Keratinocyte (primary cell): Measurements from ENCODE around the gene GNG4. TPM values are rescaled to one million over a fixed set of nuclear protein-coding genes. Genes with fewer than 3 reads are reported as not detected.

ENCODE experiments used
- DNase-seq: peaks from one replicate; pipeline ENCODE4 v3.0.0-alpha.2; 2011; ENCODE audit warnings: low read depth, missing footprints, low spot score
- FAIRE-seq: peaks from 2 replicates; lab custom pipeline; 2011; peaks lifted over from hg19 to GRCh38; lab: Jason Lieb, UNC
- H2AFZ ChIP-seq: 2 replicates; pipeline ENCODE4 v1.6.0; 2012; ENCODE audit warnings: low read length, control low read depth, inconsistent platforms; ENCODE audit not compliant: control insufficient read depth
- H3K27ac ChIP-seq: 2 replicates; pipeline ENCODE4 v1.5.1; 2011; ENCODE audit warnings: low read length; ENCODE audit not compliant: control insufficient read depth, insufficient read depth
- H3K27me3 ChIP-seq: 3 replicates; pipeline ENCODE4 v1.6.0; 2011; ENCODE audit warnings: low read length; ENCODE audit not compliant: control insufficient read depth, insufficient read depth; ENCODE audit errors: extremely low read depth
- H3K36me3 ChIP-seq, 2 experiments: 2 replicates in 1 of 2; 3 replicates in 1 of 2; pipeline ENCODE4 v1.5.1; 2011; ENCODE audit warnings: low read length in 2 of 2, mild to moderate bottlenecking in 1 of 2; ENCODE audit not compliant: control insufficient read depth in 2 of 2, insufficient read depth in 2 of 2; ENCODE audit errors: extremely low read depth in 1 of 2
- H3K4me1 ChIP-seq: 3 replicates; pipeline ENCODE4 v1.5.1; 2011; ENCODE audit warnings: low read length; ENCODE audit not compliant: control insufficient read depth, insufficient read depth; ENCODE audit errors: extremely low read depth
- H3K4me2 ChIP-seq: 3 replicates; pipeline ENCODE4 v1.6.0; 2011; ENCODE audit warnings: low read depth, low read length; ENCODE audit not compliant: control insufficient read depth, insufficient read depth; ENCODE audit errors: extremely low read depth
- H3K4me3 ChIP-seq, 3 experiments: fragments of 200-600 bp in 1 of 3; sonication (generic) in 1 of 3; 2 replicates in 2 of 3; 3 replicates in 1 of 3; pipeline ENCODE4 v1.5.1; 2011 to 2016; ENCODE audit warnings: low read length in 3 of 3, mild to moderate bottlenecking in 3 of 3, control low read depth in 2 of 3, inconsistent platforms in 1 of 3, low read depth in 1 of 3, mixed read lengths in 1 of 3, mixed run types in 1 of 3, moderate library complexity in 1 of 3; ENCODE audit not compliant: control insufficient read depth in 2 of 3, insufficient read depth in 2 of 3; ENCODE audit errors: extremely low read depth in 1 of 3
- H3K79me2 ChIP-seq: 2 replicates; pipeline ENCODE4 v1.6.0; 2012; ENCODE audit warnings: low read length; ENCODE audit not compliant: control insufficient read depth, insufficient read depth
- H3K9ac ChIP-seq: 3 replicates; pipeline ENCODE4 v1.6.0; 2011; ENCODE audit warnings: low read length; ENCODE audit not compliant: control insufficient read depth, insufficient read depth; ENCODE audit errors: extremely low read depth
- H3K9me1 ChIP-seq: 3 replicates; pipeline ENCODE4 v1.6.0; 2011; ENCODE audit warnings: low read length; ENCODE audit not compliant: control insufficient read depth, insufficient read depth; ENCODE audit errors: extremely low read depth
- H3K9me3 ChIP-seq: 2 replicates; pipeline ENCODE4 v1.5.1; 2012; ENCODE audit warnings: low read depth, low read length; ENCODE audit not compliant: control insufficient read depth
- H4K20me1 ChIP-seq: 3 replicates; pipeline ENCODE4 v1.6.0; 2011; ENCODE audit warnings: low read length; ENCODE audit not compliant: control insufficient read depth, insufficient read depth; ENCODE audit errors: extremely low read depth
- EZH2 ChIP-seq: IDR thresholded peaks from one replicate; pipeline ENCODE4 v1.6.1; 2012; ENCODE audit warnings: inconsistent platforms, mild to moderate bottlenecking, low read length, moderate library complexity
- dilution Hi-C: fragments of 300-500 bp; cut with MboI; formaldehyde crosslinking; loops from one replicate; pipeline ENCODE4 v1.7.0; 2020; ENCODE audit warnings: low sequenced_read_pairs; ENCODE audit not compliant: extremely low pct_ligation_motif_present
- polyA plus RNA-seq, 5 experiments: library from polyadenylated mRNA; depleted of rRNA in 3 of 5; stranded (reverse) in 3 of 5; stranded (forward) in 1 of 5; unstranded in 1 of 5; fragments of >200 nt; gene quantifications; 1 replicate in 1 of 5; 2 replicates in 3 of 5; 3 replicates in 1 of 5; pipeline versions ENCODE4 v1.2.1 to v1.2.3, GENCODE V29; 2011 to 2012; ENCODE audit warnings: missing spikeins in 2 of 5, low read depth in 1 of 5, low replicate concordance in 1 of 5
- TF ChIP-seq, protein P1 (sequence below), 3 experiments: IDR thresholded peaks in 1 of 3; conservative IDR thresholded peaks in 1 of 3; optimal IDR thresholded peaks in 1 of 3; 2 replicates in 2 of 3; 3 replicates in 1 of 3; pipeline versions ENCODE3 to v1.5.1; 2011; ENCODE audit warnings: low read length in 3 of 3, mild to moderate bottlenecking in 3 of 3, moderate library complexity in 2 of 3, control low read depth in 1 of 3, inconsistent platforms in 1 of 3; ENCODE audit not compliant: insufficient read depth in 2 of 3; ENCODE audit errors: extremely low read depth in 1 of 3

The GNG4 gene
- polyA plus RNA-seq, 1 donor (not counting 4 experiments of a cell fraction or from before 2014, with no cell fraction given) = 0.07 TPM

DNA sequence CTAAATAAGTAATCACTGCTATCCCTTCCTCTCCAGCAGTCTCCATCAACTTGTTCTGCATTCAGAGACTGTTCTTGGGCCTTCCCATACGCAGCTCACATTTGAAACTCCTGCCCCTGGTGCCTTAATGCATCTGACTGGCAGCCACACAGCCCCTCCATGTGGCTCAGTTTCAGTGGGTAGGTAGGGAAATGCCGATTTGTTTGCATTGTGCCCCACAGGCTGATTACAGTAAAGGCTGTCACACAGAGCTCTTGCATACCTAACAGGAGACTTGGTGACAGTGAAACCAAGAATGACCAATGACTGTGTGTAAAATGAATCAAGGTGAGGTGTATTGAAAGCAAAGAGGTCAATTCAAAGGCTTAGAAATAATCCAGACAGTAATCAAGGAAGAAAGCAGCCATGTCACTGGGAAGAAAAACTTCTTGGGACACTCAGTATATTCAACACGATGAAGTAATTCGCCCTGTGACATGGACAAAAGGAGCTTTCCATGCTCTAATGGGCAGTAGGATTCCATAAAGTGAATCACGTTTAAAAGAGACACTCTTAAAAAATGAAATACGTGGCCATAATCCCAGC lies 132.6 kb downstream of the GNG4 start:
- Histone ChIP-seq H3K4me3 (no peak overlapping the region), H3K79me2 (no peaks in the 10 kb centered on the region), H3K4me2 (no peak overlapping the region), H3K27ac (no peak overlapping the region), H3K4me1 (no peaks in the 10 kb centered on the region), H3K9ac (no peak overlapping the region), H3K9me3 (no peaks in the 10 kb centered on the region), H3K9me1 (no peaks in the 10 kb centered on the region), H3K36me3 (no peaks in the 10 kb centered on the region), H4K20me1 (no peaks in the 10 kb centered on the region), H3K27me3 (no peaks in the 10 kb centered on the region), H2AFZ (no peak overlapping the region)
- dilution Hi-C loops = no loop called here
- TF ChIP-seq, protein P1, sequence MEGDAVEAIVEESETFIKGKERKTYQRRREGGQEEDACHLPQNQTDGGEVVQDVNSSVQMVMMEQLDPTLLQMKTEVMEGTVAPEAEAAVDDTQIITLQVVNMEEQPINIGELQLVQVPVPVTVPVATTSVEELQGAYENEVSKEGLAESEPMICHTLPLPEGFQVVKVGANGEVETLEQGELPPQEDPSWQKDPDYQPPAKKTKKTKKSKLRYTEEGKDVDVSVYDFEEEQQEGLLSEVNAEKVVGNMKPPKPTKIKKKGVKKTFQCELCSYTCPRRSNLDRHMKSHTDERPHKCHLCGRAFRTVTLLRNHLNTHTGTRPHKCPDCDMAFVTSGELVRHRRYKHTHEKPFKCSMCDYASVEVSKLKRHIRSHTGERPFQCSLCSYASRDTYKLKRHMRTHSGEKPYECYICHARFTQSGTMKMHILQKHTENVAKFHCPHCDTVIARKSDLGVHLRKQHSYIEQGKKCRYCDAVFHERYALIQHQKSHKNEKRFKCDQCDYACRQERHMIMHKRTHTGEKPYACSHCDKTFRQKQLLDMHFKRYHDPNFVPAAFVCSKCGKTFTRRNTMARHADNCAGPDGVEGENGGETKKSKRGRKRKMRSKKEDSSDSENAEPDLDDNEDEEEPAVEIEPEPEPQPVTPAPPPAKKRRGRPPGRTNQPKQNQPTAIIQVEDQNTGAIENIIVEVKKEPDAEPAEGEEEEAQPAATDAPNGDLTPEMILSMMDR (optimal IDR thresholded peaks at IDR 0.05 in 1 of 3, IDR thresholded peaks at IDR 0.05 in 1 of 3, conservative IDR thresholded peaks at IDR 0.05 in 1 of 3; ENCODE audit: extremely low read depth in 1 of 3, insufficient read depth in 2 of 3, low read length in 3 of 3) = no peak
- TF ChIP-seq EZH2 = no peak
- FAIRE-seq (no peak), DNase-seq (no peak)

DNA sequence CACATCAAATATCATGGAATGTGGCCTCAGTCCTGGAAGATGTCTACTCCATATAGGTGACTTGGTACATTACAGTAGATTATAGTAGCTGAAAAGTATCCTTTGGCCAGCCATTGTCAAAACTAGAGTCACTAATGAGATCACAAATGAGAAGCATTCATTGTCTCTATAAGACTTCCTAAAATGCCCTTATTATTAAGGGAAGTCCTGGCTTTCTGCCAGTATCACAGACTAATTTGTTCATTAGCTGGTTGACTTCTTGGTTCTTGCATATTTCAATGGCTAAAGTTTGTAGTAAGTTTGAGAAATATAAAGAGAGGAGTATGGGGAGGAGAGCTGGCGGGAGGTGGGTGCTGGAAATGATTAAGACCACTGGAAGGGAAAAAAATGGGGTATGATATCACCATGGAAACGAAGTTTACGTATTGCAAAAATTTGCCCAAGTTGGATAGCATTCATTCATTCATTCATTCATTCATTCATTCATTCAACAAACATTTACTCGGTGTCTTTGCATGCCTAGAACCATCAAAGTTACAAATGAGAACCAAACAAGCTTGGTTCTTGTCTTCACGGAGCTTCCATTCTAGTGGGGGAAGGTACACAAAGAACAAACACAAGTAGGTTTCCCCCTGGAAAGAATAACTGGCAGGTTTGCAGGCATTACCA lies 133.6 kb downstream of the GNG4 start:
- Histone ChIP-seq H4K20me1 (no peaks in the 10 kb centered on the region), H3K9me3 (no peaks in the 10 kb centered on the region), H3K36me3 (no peaks in the 10 kb centered on the region), H3K27ac (no peak overlapping the region), H3K4me3 (no peak overlapping the region), H3K27me3 (no peaks in the 10 kb centered on the region), H3K4me1 (no peaks in the 10 kb centered on the region), H3K9me1 (no peaks in the 10 kb centered on the region), H2AFZ (no peak overlapping the region), H3K79me2 (no peaks in the 10 kb centered on the region), H3K9ac (no peak overlapping the region), H3K4me2 (no peak overlapping the region)
- dilution Hi-C loops = no loop called here
- DNase-seq = no peak
- TF ChIP-seq, protein P1 (optimal IDR thresholded peaks at IDR 0.05 in 1 of 3, IDR thresholded peaks at IDR 0.05 in 1 of 3, conservative IDR thresholded peaks at IDR 0.05 in 1 of 3; ENCODE audit: extremely low read depth in 1 of 3, insufficient read depth in 2 of 3, low read length in 3 of 3) = no peak
- no peak for FAIRE-seq
